Measurements from ENCODE around the gene MEAF6.

DNA sequence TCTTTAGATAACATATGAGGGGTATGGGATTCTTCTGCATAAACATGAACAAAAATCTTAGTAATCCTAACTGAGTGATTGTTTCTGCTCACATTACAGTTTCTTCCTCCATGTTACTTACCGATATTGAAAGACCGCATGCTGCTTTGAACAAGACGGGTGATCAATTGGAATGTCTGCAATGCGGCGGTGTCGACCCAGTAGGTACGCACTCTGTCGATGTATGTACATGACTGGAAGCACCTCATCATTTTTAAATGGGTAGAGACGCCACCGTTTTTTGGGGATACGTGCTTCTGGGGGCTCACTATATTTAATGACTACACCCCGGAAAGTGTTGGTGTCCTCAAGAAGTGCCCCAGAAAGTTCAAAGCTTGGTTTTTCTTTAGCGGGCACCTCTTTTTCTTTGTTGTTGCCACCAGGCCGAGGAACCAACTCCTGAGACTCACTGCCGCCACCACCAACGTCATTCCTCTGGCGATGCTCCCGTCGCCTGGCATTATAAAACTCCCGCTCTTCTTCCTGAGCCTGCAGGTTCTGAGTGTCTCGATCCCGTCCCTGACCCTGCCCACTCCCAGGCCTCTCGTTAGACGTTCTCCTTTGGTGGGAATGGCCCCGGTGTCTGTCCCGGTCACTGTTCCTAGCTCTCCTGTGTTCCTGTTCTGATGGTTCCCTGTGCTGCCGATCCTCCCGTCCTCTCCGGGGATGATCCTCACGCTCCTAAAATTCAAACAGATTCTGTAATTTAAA lies 25.6 kb upstream of the MEAF6 start:
- TF ChIP-seq TAF1 (IDR thresholded peaks at IDR 0.05; ENCODE audit: borderline replicate concordance, low read depth, low read length) (no peak), POLR2A (IDR thresholded peaks at IDR 0.05; ENCODE audit: low read depth, low read length) (no peak), POLR2AphosphoS5 (IDR thresholded peaks at IDR 0.05; ENCODE audit: low read depth, low read length) (no peak)

All from GM12892 (cell line).